Embryonic facial prominence (tissue), 1 donor: ENCODE results near the gene IL1RAP.
"Not testable (repeated sequence)": the region's sequence is repeated elsewhere in the genome, so short reads cannot be mapped to it uniquely, and the experiment has no call there.

Experiments used
- DNase-seq: peaks from one replicate; pipeline ENCODE4 v3.0.0-alpha.2; 2016; ENCODE audit errors: extremely low spot score

IL1RAP gene

GRCh38 chr3:190506271-190506670, 7.6 kb upstream of the IL1RAP start:
- DNase-seq, result no peak

- no peak for DNase-seq
Observed at GRCh38 chr3:190512666-190513065, 1.2 kb upstream of the IL1RAP start.

GRCh38 chr3:190514413-190515153, 698 bp downstream of the IL1RAP start:
- no peak for DNase-seq

GRCh38 chr3:190516416-190516815, 2.5 kb downstream of the IL1RAP start:
- no peak for DNase-seq

- no peak for DNase-seq
Observed at GRCh38 chr3:190517687-190518086, 3.8 kb downstream of the IL1RAP start.

- DNase-seq, result not testable (repeated sequence)
Observed at GRCh38 chr3:190518531-190518930, 4.6 kb downstream of the IL1RAP start.

- no peak for DNase-seq
Observed at GRCh38 chr3:190519886-190520285, 6.0 kb downstream of the IL1RAP start.

- no peak for DNase-seq
Observed at GRCh38 chr3:190521998-190522397, 8.1 kb downstream of the IL1RAP start.

- no peak for DNase-seq
Observed at GRCh38 chr3:190522621-190523222, 8.8 kb downstream of the IL1RAP start.

GRCh38 chr3:190524942-190525341, 11.1 kb downstream of the IL1RAP start:
- DNase-seq, result no peak

GRCh38 chr3:190525634-190526033, 11.7 kb downstream of the IL1RAP start:
- DNase-seq, result no peak

GRCh38 chr3:190526787-190527762, 13.2 kb downstream of the IL1RAP start:
- no peak for DNase-seq

- DNase-seq, result no peak
Observed at GRCh38 chr3:190528706-190529105, 14.8 kb downstream of the IL1RAP start.

GRCh38 chr3:190531406-190531805, 17.5 kb downstream of the IL1RAP start:
- DNase-seq, result no peak

- DNase-seq, result no peak
Observed at GRCh38 chr3:190532731-190533203, 18.9 kb downstream of the IL1RAP start.

GRCh38 chr3:190533511-190534281, 19.8 kb downstream of the IL1RAP start:
- DNase-seq, result no peak

GRCh38 chr3:190534386-190534785, 20.5 kb downstream of the IL1RAP start:
- DNase-seq, result no peak

GRCh38 chr3:190534986-190535385, 21.1 kb downstream of the IL1RAP start:
- DNase-seq, result no peak

GRCh38 chr3:190537146-190537545, 23.3 kb downstream of the IL1RAP start:
- no peak for DNase-seq

GRCh38 chr3:190538288-190538687, 24.4 kb downstream of the IL1RAP start:
- no peak for DNase-seq

GRCh38 chr3:190539526-190539925, 25.6 kb downstream of the IL1RAP start:
- no peak for DNase-seq
